OCI-LY7 (cell line): ENCODE results near the gene EIF4H. TPM values are rescaled to one million over a fixed set of nuclear protein-coding genes. Genes with fewer than 3 reads are reported as not detected.

Experiments
- BruUV-seq: library from RNA; stranded (reverse); fragments of 400-500 nt; replicated peaks from 2 replicates; lab custom pipeline; 2021; lab: Mats Ljungman, UMichigan
- CTCF ChIA-PET: fragments of 300-600 bp; sonication (Branson Sonifier 250); formaldehyde crosslinking; loops from one replicate; lab custom pipeline; 2022; ENCODE audit warnings: antibody characterized with exemption; ENCODE audit not compliant: unreplicated experiment; lab: Charles Lee
- POLR2A ChIA-PET: fragments of 300-600 bp; sonication (Branson Sonifier 250); formaldehyde crosslinking; loops from one replicate; lab custom pipeline; 2022; ENCODE audit warnings: antibody characterized with exemption; lab: Charles Lee
- DNase-seq: peaks from one replicate; pipeline ENCODE4 v3.0.0-alpha.2; 2015; ENCODE audit warnings: low spot score
- H2AFZ ChIP-seq: fragments of 200-600 bp; sonication (generic), shearing (Covaris generic); 2 replicates; pipeline ENCODE4 v1.6.1; 2014; ENCODE audit warnings: mild to moderate bottlenecking, antibody characterized with exemption, low read length, moderate library complexity
- H3K27ac ChIP-seq: fragments of 200-600 bp; sonication (generic); 2 replicates; pipeline ENCODE4 v1.5.1; 2014; ENCODE audit warnings: mixed run types, low read depth, mild to moderate bottlenecking, moderate library complexity, low read length, inconsistent platforms; ENCODE audit not compliant: poor library complexity, severe bottlenecking
- H3K36me3 ChIP-seq: fragments of 200-600 bp; sonication (generic); 2 replicates; pipeline ENCODE4 v1.6.1; 2014; ENCODE audit warnings: mild to moderate bottlenecking, antibody characterized with exemption, low read length, moderate library complexity, mixed read lengths; ENCODE audit not compliant: insufficient read depth
- H3K4me1 ChIP-seq: fragments of 200-600 bp; sonication (generic); 2 replicates; pipeline ENCODE4 v1.5.1; 2014; ENCODE audit warnings: mild to moderate bottlenecking, low read length; ENCODE audit not compliant: insufficient read depth, poor library complexity, severe bottlenecking
- H3K4me2 ChIP-seq: fragments of 200-600 bp; sonication (generic); 2 replicates; pipeline ENCODE4 v1.6.1; 2014; ENCODE audit warnings: mild to moderate bottlenecking, low read length
- H3K4me3 ChIP-seq: fragments of 200-600 bp; sonication (generic); 2 replicates; pipeline ENCODE4 v1.5.1; 2014; ENCODE audit warnings: mild to moderate bottlenecking, low read depth, low read length; ENCODE audit not compliant: poor library complexity, severe bottlenecking
- H3K79me2 ChIP-seq: fragments of 200-600 bp; sonication (generic); 2 replicates; pipeline ENCODE4 v1.6.1; 2016; ENCODE audit warnings: low read depth, mild to moderate bottlenecking, low read length, moderate library complexity, mixed read lengths; ENCODE audit not compliant: insufficient read depth
- H3K9me2 ChIP-seq: fragments of 200-600 bp; sonication (generic); 2 replicates; pipeline ENCODE4 v1.6.1; 2016; ENCODE audit warnings: mild to moderate bottlenecking, low read length, mixed read lengths; ENCODE audit not compliant: insufficient read depth
- H3K9me3 ChIP-seq: fragments of 200-600 bp; sonication (generic); 2 replicates; pipeline ENCODE4 v1.6.1; 2014; ENCODE audit warnings: mild to moderate bottlenecking, mixed run types, low read length, mixed read lengths
- H4K20me1 ChIP-seq: fragments of 200-600 bp; sonication (generic); 2 replicates; pipeline ENCODE4 v1.6.1; 2014; ENCODE audit warnings: mild to moderate bottlenecking, antibody characterized with exemption, low read length, moderate library complexity, mixed read lengths; ENCODE audit not compliant: insufficient read depth
- EZH2phosphoT487 ChIP-seq: fragments of 200-600 bp; sonication (generic); IDR thresholded peaks from 2 replicates; pipeline ENCODE4 v1.6.1; 2018; ENCODE audit warnings: low read depth, borderline replicate concordance, mild to moderate bottlenecking, mixed run types, antibody characterized with exemption, low read length, moderate library complexity, mixed read lengths
- intact Hi-C: fragments of 100-400 bp; cut with micrococcal nuclease; formaldehyde crosslinking; loops from one replicate; pipeline ENCODE4 v1.10.0; 2022; ENCODE audit not compliant: unreplicated experiment
- total RNA-seq, 2 experiments: library from RNA; depleted of rRNA in 1 of 2; stranded (reverse); fragments of >200 nt in 1 of 2; shearing (Covaris generic) in 1 of 2; gene quantifications; 2 replicates each; pipeline ENCODE4 v1.2.3, GENCODE V29; 2014 to 2022
- TF ChIP-seq, protein P1 (sequence below): fragments of 200-600 bp; sonication (generic); conservative IDR thresholded peaks from 2 replicates; pipeline ENCODE4 v1.5.1; 2014; ENCODE audit warnings: mild to moderate bottlenecking, antibody characterized with exemption, low read length, moderate library complexity, mixed read lengths

Gene EIF4H
- total RNA-seq, 2 experiments from 2014 or later, result 202 to 345 TPM

DNA sequence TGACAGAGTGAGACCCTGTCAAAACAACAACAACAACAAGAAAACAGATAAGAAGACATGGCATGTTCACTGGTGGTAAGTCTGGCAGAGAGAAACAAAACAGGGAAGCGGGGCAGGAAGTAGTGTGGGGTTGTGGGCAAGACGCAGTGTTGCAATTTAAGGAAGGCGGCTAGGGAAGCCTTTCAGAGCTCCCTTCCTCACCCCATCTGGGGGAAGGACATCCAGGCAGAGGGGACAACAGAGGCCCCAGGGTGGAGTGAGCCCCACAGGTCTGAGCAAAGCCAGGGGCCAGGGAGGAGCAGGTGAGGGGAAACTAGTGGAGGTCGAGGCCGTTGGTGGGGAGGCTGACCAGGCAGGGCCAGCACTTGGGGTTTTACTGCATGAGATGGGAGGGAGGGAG is 52.5 kb downstream of the EIF4H start:
- Histone ChIP-seq H3K9me2 (no peaks in the 10 kb centered on the region), H3K4me3 (no peak overlapping the region), H3K4me1 (peaks cover 36% of the 10 kb centered on the region), H3K4me2 (no peak overlapping the region), H2AFZ (no peak overlapping the region), H3K36me3 (peaks cover 75% of the 10 kb centered on the region), H3K27ac (no peak overlapping the region), H4K20me1 (no peaks in the 10 kb centered on the region), H3K79me2 (no peaks in the 10 kb centered on the region), H3K9me3 (no peaks in the 10 kb centered on the region)
- DNase-seq, result no peak
- BruUV-seq, result no TSS peak
- TF ChIP-seq EZH2phosphoT487, result no peak
- TF ChIP-seq, protein P1, sequence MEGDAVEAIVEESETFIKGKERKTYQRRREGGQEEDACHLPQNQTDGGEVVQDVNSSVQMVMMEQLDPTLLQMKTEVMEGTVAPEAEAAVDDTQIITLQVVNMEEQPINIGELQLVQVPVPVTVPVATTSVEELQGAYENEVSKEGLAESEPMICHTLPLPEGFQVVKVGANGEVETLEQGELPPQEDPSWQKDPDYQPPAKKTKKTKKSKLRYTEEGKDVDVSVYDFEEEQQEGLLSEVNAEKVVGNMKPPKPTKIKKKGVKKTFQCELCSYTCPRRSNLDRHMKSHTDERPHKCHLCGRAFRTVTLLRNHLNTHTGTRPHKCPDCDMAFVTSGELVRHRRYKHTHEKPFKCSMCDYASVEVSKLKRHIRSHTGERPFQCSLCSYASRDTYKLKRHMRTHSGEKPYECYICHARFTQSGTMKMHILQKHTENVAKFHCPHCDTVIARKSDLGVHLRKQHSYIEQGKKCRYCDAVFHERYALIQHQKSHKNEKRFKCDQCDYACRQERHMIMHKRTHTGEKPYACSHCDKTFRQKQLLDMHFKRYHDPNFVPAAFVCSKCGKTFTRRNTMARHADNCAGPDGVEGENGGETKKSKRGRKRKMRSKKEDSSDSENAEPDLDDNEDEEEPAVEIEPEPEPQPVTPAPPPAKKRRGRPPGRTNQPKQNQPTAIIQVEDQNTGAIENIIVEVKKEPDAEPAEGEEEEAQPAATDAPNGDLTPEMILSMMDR, result no peak
- POLR2A ChIA-PET, result interaction anchor here (0.6 to 0.7 kb wide), 3 partner anchors 26 to 312 kb away, joined by 3 read pairs; no protein-coding TSS in a partner anchor
- CTCF ChIA-PET, result no interaction called here
- intact Hi-C loops, result no loop called here

DNA sequence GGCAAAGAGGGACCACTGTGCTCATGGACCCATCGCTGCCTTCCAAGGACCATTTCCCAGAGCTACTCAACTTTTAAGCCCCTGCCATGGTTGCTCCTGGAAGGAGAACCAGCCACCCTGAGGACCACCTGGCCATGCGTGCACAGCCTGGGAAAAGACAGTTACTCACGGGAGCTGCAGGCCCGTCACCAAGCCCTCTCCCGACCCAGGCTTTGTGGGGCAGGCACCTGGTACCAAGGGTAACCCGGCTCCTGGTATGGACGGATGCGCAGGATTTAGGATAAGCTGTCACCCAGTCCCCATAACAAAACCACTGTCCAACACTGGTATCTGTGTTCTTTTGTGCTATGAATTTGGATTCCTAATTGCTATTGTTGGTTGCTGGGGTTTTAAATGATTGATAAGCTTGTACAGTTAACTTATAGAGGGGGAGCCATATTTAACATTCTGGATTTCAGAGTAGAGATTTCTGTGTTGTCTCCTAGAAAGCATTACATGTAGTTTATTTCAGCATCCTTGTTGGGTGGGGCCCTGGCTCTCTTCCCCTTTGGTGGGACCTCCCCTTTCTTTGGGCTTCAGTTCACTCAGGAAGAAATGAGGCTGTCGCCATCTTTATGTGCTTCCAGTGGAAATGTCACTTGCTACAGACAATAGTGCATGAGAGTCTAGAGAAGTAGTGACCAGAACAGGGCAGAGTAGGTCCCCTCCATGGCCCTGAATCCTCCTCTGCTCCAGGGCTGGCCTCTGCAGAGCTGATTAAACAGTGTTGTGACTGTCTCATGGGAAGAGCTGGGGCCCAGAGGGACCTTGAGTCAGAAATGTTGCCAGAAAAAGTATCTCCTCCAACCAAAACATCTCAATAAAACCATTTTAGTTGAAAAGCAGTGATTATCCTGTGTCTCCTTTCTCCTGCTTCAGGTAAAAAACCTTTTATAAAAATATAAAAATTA is 55.1 kb downstream of the EIF4H start:
- Histone ChIP-seq H3K27ac (peak overlapping the region; percentile 48), H3K79me2 (no peaks in the 10 kb centered on the region), H3K4me3 (no peak overlapping the region), H3K9me2 (no peaks in the 10 kb centered on the region), H3K9me3 (no peaks in the 10 kb centered on the region), H3K4me2 (no peak overlapping the region), H4K20me1 (0 out of 2 replicates have a peak, but pooled peaks cover 5% of the 10 kb centered on the region), H2AFZ (no peak overlapping the region), H3K36me3 (peaks cover 94% of the 10 kb centered on the region), H3K4me1 (peaks cover 26% of the 10 kb centered on the region)
- ChIA-PET CTCF (no interaction called here), POLR2A (interaction anchor here (0.8 to 1.5 kb wide), 2 partner anchors 13 to 50 kb away, joined by 3 to 5 read pairs; no protein-coding TSS in a partner anchor)
- intact Hi-C loops, result no loop called here
- BruUV-seq, result TSS peak; percentile 94
- TF ChIP-seq, protein P1, result no peak
- TF ChIP-seq EZH2phosphoT487, result no peak
- no peak for DNase-seq
